ENCODE data around the gene SMIM14.
"Not testable (repeated sequence)": the region's sequence is repeated elsewhere in the genome, so short reads cannot be mapped to it uniquely, and the experiment has no call there.

The SMIM14 gene

DNA sequence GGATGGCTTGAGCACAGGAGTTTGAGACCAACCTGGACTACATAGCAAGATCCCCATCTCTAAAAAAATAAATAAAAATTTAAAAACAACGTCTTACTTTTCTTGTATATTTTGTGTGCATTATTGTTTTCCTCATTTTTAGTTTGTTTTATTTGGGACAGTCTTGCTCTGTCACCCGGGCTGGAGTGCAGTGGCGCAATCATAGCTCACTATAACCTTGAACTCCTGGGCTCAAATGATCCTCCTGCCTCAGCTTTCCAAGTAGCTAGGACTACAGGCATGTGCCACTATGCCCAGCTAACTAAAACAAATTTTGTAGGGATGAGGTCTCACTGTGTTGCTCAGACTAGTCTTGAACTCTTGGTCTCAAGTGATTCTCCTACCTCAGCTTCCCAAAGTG is 9.5 kb upstream of the SMIM14 start:
- DNase-seq = no peak

DNA sequence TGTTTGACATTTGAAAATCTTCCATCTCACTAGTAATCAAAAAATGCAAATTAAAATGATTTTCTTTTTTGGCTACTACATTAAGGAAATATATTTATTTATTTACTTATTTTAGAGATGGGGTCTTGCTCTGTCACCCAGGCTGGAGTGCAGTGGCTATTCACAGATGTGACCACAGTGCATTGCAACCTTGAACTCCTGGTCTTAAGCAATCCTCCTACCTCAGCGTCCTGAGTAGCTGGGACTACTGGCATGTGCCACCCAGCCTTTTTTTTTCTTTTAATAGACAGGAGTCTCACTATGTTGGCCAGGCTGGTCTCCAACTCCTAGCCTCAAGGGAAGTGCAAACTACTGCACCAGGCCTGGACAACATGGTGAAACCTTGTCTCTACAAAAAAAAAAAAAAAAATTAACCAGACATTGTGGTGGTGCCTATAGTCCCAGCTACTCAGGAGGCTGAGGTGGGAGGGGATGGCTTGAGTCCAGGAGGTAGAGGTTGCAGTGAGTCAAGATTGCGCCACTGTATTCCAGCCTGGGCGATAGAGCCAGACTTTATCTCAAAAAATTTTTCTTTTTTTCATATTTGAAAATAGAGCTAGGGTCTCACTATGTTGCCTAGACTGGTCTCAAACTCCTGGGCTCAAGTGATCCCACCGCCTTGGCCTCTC is 4.4 kb upstream of the SMIM14 start:
- DNase-seq = no peak

DNA sequence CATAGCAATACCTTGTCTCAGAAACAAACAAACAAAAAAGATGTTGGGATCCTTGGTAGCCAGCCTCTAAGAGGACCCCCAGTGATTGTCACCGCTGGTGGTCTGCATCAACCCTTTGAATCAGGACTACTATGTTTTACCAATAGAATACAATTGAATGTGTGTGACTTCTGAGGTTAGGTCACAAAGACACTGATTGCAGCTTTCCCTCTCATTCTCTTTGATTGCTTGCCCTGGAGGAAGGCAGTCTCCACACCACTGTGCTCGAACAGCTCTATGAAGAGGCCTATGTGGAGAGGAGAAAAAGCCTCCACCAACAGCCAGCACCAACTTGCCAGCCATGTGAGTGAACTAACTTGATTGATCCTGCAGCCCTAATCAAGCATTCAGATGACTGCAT is 2.8 kb upstream of the SMIM14 start:
- DNase-seq = no peak

DNA sequence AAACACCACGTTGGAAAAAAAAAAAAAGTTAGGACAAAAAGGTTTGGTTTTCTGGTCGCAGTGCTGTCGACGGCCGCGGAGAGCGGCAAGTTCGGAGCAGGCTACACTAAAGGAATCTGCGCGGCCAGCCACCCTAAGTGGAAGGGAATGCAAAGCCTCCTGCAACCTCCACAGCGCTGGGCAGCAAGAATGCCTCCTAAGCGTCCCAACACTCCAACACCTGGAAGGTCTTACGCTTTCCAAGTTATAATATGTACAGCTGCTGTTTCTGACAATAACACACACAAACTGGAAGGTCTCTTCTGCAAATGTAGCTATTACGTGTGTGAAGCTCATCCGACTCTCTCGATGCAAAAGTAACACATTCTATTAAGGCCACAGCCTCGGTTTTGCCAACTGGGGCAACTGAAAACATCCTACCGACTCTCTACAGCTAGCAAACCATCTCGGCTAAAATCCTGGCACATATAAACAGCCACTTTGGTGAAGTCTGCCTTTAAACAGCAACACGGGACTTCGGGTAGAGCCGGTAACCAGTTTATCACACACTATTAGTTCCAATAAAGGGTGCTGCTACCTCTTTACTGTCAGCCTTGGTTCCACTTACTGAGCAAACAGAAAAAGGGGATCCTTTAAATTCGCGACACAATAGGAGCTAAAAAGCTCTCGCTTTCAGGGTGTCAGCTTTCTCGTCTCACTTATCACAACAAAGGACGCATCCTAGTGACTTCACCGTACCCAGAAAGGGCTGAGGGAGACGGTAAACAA is 895 bp downstream of the SMIM14 start:
- peak in 46 of 51 donors; percentile 2 to 80 (median 28) for DNase-seq

DNA sequence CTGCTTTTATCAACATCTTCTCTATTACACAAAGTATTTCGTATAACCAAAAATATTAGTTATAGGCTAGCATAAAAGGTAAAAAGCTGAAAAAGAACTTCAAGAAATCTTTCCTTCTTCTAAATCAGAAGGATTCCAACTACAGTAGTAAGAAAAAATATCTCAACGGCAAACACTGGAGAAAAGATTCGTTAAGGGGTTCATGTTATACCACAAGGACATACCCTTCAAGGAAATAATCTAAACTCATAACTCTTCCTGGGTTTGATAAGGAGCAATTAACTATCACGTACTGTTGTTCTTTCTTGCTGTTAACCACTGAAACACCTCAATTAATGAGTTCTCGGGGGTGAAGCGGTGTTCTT is 1.5 kb downstream of the SMIM14 start:
- no peak for DNase-seq

DNA sequence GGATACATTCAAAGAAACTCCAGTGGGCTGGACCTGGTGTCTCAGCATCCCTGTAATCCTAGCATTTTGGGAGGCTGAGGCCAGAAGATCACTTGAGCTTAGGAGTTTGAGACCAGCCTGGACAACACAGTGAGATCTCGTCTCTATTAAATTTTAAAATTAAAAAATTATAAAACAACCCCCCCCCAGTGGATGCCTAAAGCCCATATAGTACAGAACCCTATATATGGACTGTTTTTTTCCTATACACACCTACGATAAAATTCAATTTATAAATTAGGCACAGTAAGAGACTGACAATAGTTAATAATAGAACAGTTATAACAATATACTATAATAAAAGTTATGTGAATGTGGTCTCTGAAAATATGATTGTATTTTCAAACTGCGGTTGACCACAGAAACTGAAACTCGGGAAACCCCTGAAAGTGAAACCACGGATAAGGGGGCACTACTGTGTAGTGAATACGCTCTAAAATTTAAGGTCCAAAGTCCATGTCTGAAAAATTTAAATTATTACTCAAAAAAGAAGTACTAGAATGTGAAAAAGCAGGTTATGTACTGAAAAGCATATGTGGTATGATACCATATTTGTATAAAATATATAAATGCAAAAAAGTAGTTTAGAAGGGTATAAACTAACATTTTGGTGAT is 2.0 kb downstream of the SMIM14 start:
- no peak for DNase-seq

DNA sequence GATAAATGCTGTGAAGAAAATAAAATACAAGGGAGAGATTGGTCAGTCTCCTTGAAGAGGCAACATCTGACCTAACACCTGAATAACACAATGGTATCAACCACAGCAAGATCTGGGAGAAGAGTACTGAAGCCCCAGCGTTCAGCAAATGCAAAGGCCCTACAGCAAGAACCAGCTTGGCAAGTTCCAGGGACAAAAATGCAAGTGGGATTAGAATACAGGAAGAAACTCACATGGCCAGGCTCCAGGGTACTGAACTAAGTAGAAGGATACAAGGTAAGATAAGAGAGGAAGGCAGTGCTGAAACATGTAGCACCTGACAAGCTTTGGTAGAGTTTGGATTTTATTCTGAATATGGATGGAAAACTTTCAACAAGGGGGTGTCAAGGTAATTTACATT is 3.6 kb downstream of the SMIM14 start:
- DNase-seq = no peak

DNA sequence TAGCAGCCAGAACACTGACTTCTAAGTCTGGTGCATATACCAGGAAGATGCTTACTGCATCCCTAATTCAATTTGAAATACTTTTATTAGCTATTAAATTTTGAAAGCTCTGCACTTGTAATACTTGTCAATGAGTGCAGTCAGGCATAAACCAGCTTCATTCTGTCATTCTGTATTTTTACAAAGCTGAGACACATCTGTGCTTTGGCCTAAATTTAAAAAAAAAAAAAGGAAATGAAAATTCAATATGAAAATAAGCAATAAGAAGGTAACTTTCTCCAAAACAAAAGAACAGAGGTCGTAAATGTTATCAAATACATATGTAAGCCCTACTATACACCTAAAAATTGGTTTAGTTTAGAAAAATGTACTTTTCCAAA is 7.0 kb downstream of the SMIM14 start:
- DNase-seq = no peak

DNA sequence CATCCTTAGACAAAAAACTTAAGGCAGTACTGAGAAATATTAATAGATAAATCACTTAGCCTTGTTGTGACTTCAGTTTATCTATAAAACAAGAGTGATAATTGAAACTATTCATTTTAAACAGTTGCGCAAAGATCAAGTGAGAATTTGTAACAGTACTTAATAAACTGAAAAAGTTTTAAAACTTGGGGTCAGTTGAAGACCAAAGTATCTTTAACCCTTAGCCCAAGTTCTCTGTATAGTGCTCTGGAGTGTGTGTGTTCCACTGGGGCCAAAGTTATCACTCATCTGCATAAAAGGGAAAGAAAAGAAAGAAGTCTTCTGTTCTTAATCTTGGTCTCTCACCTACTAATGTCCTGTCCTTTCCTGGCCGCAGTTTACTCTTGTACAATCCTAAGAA is 11.3 kb downstream of the SMIM14 start:
- DNase-seq = no peak

DNA sequence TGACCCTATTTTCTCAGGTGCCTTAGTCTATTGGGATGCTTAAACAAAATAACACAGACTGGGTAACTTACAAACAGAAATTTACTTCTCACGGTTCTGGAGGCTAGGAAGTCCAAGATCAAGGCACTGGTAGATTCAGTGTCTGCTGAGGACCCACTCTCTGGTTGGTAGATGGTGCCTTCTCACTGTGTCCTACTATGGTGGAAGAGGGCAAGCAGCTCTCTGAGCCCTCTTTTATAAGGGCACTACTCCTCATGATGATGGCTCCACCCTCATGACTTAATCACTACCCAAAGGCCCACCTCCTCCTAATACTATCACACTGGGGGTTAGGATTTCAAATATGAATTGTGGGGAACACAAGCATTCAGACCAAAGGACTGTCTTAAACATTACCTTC is 11.8 kb downstream of the SMIM14 start:
- no peak for DNase-seq

DNA sequence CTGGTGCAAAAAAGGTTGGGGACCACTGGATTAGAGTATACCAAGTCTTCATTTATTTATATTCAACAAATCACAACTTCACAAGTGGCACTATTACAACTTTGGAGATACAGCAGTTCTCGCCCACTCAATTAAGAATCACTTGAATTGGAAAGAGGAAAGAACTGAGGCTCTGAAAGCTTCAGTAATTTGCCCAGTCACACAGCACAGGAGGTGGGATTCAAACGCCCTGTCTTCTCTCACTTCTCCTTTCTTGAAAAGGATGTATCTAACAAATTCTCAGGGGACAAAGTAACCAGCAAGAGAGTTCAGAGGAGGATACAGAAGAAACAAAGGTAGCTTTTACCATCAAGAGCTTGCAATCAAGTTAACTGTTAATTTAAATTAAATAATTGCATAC is 12.4 kb downstream of the SMIM14 start:
- no peak for DNase-seq

DNA sequence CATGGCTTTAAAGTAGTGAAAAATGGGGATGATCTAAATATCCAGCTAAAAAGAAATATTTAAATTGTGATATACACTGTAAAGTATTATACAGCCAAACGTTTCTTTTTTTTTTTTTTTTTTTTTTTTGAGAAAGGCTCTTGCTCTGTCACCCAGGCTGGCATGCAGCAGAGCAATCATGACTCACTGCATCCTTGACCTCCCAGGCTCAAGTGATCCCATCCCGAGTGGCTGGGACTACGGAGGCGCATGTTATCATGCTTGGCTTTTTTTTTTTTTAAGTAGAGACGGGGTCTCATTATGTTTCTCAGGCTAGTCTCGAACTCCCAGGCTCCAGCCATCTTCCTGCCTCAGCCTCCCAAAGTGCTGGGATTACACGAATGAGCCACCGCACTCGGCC is 17.1 kb downstream of the SMIM14 start:
- DNase-seq = peak in 3 of 51 donors; percentile 2 to 22 (median 9)

DNA sequence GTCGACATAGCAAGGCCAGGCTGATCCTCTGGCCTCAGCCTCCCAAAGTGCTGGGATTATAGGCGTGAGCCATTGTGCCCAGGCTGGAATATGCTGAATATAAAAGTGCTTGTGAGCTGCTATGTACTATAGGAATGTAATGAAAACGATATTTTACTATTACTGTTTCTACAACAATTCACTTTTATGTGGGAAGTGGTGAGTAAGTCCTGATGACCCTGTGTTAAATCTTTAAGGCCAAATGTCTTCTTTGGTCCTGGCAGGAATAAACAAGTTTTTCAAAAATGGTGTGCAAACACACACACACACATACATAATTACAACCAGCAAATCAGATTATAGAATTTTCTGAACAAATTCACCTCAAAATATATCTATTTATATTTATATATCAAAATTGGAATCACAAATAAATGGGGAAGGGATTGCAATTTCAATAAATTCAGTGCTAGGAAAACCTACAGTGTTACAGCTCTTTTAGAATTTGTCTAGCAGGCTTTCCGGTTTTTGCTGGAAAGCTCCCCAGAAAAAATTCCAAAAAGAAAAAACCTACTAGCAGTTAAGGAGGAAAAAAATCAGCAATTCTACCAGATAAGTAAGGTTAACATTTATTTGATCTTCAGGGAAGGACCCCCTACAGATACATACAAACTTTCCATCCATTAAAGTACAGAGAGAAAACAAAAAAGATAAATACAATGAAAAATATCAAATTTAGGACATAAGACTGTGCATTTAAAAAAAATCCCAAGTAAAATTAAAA is 17.9 kb downstream of the SMIM14 start:
- DNase-seq = no peak

DNA sequence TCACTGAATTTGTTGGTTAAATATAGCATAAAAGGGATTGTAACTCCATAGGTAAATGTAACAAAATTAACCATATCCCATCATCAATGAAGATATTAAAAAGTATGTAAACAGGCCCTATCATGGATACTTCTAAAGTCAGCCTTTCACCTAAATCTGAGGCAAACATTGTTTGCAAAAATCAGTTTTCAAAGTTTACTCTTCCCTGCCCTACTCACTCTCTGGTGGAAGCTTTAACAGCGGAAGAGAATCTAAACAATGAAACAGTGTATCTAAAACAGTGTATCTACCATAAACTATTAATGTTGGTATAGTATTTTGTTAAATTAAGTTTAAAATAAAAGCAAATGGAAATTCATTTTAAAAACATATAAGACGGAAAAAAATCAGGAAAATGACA is 21.1 kb downstream of the SMIM14 start:
- no peak for DNase-seq

DNA sequence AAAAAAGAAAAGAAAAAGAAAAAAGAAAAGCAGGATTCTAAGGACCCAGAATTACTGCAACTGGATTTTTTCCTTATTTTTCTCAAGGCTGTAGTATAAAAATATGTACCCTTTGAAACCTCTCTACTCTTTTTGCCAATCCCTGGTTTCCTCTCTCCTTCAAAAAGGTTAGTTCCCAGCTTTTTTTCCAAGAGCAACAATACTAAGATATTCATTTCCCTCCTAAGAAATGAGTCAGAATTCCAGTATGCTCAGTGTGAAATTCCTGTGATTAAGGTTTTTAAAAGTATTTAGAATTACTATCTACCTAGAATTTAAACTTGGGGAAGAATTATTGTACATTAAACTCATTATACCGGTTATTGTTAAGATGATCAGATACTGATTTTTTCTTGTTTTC is 22.0 kb downstream of the SMIM14 start:
- no peak for DNase-seq

DNA sequence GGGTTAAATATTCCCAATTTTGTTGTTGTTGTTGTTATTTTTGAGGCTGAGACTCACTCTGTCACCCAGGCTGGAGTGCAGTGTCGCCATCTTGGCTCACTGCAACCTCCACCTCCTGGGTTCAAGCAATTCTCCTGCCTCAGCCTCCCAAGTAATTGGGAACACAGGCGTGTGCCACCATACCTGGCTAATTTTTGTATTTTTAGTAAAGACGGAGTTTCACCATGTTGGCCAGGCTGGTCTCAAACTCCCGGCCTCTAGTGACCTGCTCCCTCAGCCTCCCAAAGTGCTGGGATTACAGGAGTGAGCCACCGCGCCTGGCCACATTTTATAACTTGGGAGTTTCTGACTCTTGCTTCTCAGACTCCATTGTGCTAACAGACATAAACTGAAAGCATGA is 22.6 kb downstream of the SMIM14 start:
- DNase-seq = not testable (repeated sequence)

DNA sequence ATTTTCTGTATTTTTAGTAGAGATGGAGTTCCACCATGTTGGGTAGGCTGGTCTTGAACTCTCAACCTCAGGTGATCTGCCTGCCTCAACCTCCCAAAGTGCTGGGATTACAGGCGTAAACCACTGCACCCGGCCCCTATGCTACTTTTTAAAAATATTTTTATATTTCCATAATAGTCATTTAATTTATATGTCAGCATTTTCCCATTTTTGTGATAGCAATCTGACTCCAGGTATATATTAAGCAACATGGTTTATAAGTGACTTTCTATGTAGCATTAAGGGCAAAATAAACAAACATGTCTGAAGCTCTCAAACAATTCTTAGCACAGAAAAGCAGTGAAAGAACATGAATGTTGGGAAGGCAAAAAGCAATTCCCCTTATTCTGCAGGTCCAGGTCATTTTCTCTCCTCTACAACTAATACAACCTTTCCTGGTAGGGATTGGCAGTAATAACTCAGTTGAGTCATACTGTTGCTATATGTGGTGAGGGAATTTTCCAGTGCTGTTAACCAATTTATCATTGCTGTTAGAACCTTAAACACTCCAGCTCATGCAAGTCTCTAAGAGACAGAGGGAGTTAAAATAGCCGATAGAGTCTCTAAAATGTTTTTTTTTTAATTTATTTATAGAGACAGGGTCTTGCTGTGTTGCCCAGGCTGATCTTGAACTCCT is 24.0 kb downstream of the SMIM14 start:
- no peak for DNase-seq

DNA sequence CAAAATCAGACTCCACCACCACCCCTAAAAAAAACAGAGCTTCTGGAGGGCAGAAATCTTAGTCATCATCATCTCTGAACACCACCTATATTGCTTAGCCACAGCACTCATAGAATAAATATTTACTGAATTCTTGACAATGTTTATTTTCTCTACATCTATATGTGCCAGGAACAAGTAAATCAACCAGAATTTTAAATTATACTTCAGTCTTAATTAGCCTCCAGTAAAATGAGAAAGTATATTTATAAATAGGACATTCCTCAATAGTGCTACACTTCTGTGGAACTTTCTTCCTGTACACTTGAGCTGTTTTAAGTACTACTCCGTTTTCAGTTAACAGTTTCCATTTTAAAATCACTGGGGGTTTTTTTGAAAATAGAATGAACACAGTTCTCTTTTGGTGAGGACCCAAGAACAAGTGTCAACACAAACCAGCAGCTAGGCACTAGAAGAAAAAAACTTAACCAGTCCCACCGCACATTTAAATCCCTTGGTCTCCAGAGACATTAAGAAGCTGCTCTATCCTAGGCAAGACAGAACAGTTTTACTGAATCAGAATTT is 25.5 kb downstream of the SMIM14 start:
- no peak for DNase-seq

DNA sequence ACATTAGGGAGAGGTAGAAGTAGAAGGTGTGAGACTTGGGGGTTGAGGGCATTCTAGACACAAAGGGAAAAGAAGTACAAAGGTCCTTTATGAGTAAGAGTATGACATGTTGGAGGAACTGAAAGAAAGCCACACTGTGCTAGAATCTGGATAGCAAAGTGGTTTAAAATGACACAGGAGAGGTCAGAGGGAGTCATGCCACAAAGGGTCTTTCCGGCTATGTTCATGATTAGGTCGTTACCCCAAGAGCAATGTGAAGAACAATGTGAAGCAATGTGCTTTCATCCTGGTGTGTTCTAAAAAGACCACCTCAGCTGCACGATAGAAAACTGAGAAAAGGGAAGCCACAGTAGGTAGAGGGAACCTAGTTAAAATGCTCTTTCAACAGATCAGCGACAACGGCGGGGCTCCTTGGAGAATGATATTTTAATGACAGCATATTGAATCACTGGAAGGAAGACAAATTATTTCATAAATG is 29.2 kb downstream of the SMIM14 start:
- no peak for DNase-seq

DNA sequence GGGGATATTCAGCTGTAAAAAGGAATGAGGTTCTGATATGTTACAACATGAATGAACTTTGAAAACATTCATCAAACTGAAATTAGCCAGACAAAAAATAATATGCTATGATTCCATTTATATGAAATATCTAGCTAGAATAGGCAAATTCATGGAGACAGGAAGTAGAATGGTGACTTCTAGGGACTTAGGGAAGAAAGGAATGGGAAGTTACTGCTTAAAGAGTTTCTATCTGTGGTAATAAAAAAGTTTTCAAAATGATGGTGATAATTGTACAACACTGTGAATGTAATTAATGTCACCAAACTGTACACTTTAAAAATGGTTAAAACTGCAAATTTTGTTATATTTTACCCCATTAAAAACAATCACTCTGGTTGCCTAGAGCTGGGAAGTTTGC is 30.2 kb downstream of the SMIM14 start:
- no peak for DNase-seq

DNA sequence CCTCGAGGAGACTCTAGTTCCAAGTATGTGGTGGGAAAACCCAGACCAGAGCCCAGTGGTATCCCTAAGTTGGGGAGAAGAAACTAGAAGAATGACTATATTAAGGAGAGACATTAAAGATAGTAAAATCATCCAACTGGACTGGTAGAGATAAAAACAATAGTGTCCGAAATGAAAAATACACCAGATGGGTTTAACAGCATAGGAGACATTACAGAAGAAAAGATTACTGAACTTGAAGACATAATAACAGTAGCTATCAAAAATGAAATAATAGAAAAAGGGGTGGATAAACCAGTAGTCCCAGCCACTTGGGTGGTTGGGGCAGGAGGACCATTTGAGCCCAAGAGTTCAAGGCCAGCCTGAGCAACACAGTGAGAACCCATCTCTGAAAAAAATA is 31.9 kb downstream of the SMIM14 start:
- DNase-seq = no peak
